NB4 (cell line): Measurements from ENCODE around the gene RPS6KA1.

Experiments
- DNase-seq: peaks from one replicate; pipeline ENCODE4 v3.0.0; 2010; ENCODE audit warnings: low read depth
- H3K4me3 ChIP-seq: one replicate; pipeline ENCODE4 v1.5.1; 2011; ENCODE audit warnings: mild to moderate bottlenecking, low read depth, low read length, moderate library complexity
- CTCF ChIP-seq: IDR thresholded peaks from one replicate; pipeline ENCODE4 v1.5.1; 2012; ENCODE audit warnings: low read depth, low read length
- MAX ChIP-seq: IDR thresholded peaks from 2 replicates; pipeline ENCODE4 v1.6.1; 2011; ENCODE audit warnings: low read depth, low read length
- MYC ChIP-seq: IDR thresholded peaks from 2 replicates; pipeline ENCODE4 v1.6.1; 2011; ENCODE audit warnings: low read depth, low read length
- POLR2A ChIP-seq: IDR thresholded peaks from 2 replicates; pipeline ENCODE4 v1.6.1; 2011; ENCODE audit warnings: mild to moderate bottlenecking; ENCODE audit not compliant: insufficient read length; ENCODE audit errors: extremely low read depth

The RPS6KA1 gene

GRCh38 chr1:26536081-26536480, 6.5 kb downstream of the RPS6KA1 start:
- no peak for DNase-seq
- TF ChIP-seq POLR2A: no peak
- TF ChIP-seq MAX: no peak
- no peak for TF ChIP-seq MYC
- H3K4me3 ChIP-seq: no peak overlapping the region

GRCh38 chr1:26536521-26536920, 7.0 kb downstream of the RPS6KA1 start:
- DNase-seq: no peak
- TF ChIP-seq MYC (no peak), POLR2A (no peak), CTCF (no peak), MAX (no peak)
- no peak overlapping the region for H3K4me3 ChIP-seq

- TF ChIP-seq CTCF: peak; percentile 59
- TF ChIP-seq MAX: no peak
- no peak for TF ChIP-seq MYC
- no peak for TF ChIP-seq POLR2A
- H3K4me3 ChIP-seq: no peak overlapping the region
- DNase-seq: peak; percentile 79
These were observed 8.4 kb downstream of the RPS6KA1 start for GRCh38 chr1:26537951-26538352.

GRCh38 chr1:26538480-26539412, 9.2 kb downstream of the RPS6KA1 start:
- H3K4me3 ChIP-seq: no peak overlapping the region
- peak; percentile 75 for DNase-seq
- TF ChIP-seq CTCF (peak; percentile 47), POLR2A (no peak)

- peak; percentile 51 for DNase-seq
- TF ChIP-seq MYC (no peak), POLR2A (no peak), CTCF (no peak), MAX (no peak)
- H3K4me3 ChIP-seq: no peak overlapping the region
These were observed 10.2 kb downstream of the RPS6KA1 start for GRCh38 chr1:26539722-26540121.

GRCh38 chr1:26540351-26540750, 10.8 kb downstream of the RPS6KA1 start:
- DNase-seq: peak; percentile 40
- no peak overlapping the region for H3K4me3 ChIP-seq
- no peak for TF ChIP-seq POLR2A
- TF ChIP-seq MYC: no peak
- TF ChIP-seq CTCF: no peak
- no peak for TF ChIP-seq MAX
